GM19193 (cell line): ENCODE data around the gene SNX19.

Experiments used
- POLR2A ChIP-seq: IDR thresholded peaks from 4 replicates; pipeline ENCODE4 v1.6.1; 2011; ENCODE audit not compliant: insufficient read depth, insufficient read length; ENCODE audit errors: extremely low read depth

The SNX19 gene

GRCh38 chr11:130868721-130869390, 47.4 kb downstream of the SNX19 start:
- no peak for TF ChIP-seq POLR2A

GRCh38 chr11:130868086-130868710, 48.1 kb downstream of the SNX19 start:
- no peak for TF ChIP-seq POLR2A

GRCh38 chr11:130866831-130867230, 49.4 kb downstream of the SNX19 start:
- TF ChIP-seq POLR2A: no peak

GRCh38 chr11:130865774-130866114, 50.5 kb downstream of the SNX19 start:
- TF ChIP-seq POLR2A: no peak

GRCh38 chr11:130865091-130865773, 51.0 kb downstream of the SNX19 start:
- TF ChIP-seq POLR2A: no peak

GRCh38 chr11:130861902-130862860, 54.1 kb downstream of the SNX19 start:
- no peak for TF ChIP-seq POLR2A

- no peak for TF ChIP-seq POLR2A
These were observed 55.0 kb downstream of the SNX19 start for GRCh38 chr11:130861283-130861682.

- no peak for TF ChIP-seq POLR2A
These were observed 56.4 kb downstream of the SNX19 start for GRCh38 chr11:130859886-130860285.

- TF ChIP-seq POLR2A: no peak
These were observed 58.1 kb downstream of the SNX19 start for GRCh38 chr11:130858215-130858614.

GRCh38 chr11:130854483-130854882, 61.8 kb downstream of the SNX19 start:
- TF ChIP-seq POLR2A: no peak

GRCh38 chr11:130852589-130852988, 63.7 kb downstream of the SNX19 start:
- no peak for TF ChIP-seq POLR2A

GRCh38 chr11:130850185-130850944, 65.9 kb downstream of the SNX19 start:
- no peak for TF ChIP-seq POLR2A

GRCh38 chr11:130849215-130849568, 67.1 kb downstream of the SNX19 start:
- no peak for TF ChIP-seq POLR2A
